WI38 (cell line): ENCODE results near the gene KRTAP22-1.

ENCODE experiments used
- H3K4me3 ChIP-seq: 2 replicates; pipeline ENCODE4 v1.5.1; 2011; ENCODE audit warnings: low read depth, mild to moderate bottlenecking, control low read depth, low read length
- TF ChIP-seq, protein P1 (sequence below): IDR thresholded peaks from 2 replicates; pipeline ENCODE4 v1.5.1; 2012; ENCODE audit warnings: low read depth, mild to moderate bottlenecking, control low read depth, low read length

KRTAP22-1 gene

DNA sequence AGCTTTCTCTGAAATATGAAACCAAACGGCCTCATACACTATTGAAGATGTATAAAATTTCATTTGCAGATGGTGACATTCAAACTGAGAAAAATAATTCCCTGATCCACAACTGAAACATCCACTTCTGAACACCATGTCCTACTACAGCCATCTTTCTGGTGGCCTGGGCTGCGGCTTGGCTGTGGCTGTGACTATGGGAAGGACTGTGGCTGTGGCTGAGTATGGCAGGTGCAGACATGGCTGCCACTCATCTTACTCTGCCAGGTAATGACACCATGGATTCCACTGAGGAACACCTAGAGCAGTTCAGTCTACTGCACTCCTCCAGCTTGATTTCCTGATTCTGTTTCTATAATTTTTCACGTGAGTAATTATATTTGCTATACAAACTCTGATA lies 19.6 kb downstream of the KRTAP22-1 start, which contains the start of gene KRTAP20-4:
Gene KRTAP20-4, plus strand, starts transcription at position 106 of the 400 bp plus-strand sequence.
- TF ChIP-seq, protein P1, sequence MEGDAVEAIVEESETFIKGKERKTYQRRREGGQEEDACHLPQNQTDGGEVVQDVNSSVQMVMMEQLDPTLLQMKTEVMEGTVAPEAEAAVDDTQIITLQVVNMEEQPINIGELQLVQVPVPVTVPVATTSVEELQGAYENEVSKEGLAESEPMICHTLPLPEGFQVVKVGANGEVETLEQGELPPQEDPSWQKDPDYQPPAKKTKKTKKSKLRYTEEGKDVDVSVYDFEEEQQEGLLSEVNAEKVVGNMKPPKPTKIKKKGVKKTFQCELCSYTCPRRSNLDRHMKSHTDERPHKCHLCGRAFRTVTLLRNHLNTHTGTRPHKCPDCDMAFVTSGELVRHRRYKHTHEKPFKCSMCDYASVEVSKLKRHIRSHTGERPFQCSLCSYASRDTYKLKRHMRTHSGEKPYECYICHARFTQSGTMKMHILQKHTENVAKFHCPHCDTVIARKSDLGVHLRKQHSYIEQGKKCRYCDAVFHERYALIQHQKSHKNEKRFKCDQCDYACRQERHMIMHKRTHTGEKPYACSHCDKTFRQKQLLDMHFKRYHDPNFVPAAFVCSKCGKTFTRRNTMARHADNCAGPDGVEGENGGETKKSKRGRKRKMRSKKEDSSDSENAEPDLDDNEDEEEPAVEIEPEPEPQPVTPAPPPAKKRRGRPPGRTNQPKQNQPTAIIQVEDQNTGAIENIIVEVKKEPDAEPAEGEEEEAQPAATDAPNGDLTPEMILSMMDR = no peak
- no peak within 1 kb of the TSS for H3K4me3 ChIP-seq

DNA sequence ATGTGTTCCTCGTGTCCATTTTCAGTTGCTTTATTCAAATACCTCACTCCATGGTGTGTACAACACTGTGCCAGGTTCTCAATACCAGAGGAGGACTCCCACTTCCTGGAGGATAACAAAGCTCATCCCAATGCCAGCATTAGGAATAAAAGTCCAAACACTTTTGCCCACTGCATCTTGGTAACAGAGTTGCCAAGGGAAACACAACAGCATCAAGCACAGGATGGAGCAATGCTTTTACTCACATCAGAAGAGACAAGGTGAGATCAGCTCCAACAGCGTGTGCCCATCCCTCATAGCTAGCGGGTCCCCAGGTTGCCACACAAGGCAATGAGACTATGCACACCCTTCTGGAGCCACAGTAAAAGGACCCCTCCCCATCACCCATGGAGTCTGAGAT lies 22.5 kb downstream of the KRTAP22-1 start:
- H3K4me3 ChIP-seq = no peak overlapping the region
- TF ChIP-seq, protein P1 = no peak

DNA sequence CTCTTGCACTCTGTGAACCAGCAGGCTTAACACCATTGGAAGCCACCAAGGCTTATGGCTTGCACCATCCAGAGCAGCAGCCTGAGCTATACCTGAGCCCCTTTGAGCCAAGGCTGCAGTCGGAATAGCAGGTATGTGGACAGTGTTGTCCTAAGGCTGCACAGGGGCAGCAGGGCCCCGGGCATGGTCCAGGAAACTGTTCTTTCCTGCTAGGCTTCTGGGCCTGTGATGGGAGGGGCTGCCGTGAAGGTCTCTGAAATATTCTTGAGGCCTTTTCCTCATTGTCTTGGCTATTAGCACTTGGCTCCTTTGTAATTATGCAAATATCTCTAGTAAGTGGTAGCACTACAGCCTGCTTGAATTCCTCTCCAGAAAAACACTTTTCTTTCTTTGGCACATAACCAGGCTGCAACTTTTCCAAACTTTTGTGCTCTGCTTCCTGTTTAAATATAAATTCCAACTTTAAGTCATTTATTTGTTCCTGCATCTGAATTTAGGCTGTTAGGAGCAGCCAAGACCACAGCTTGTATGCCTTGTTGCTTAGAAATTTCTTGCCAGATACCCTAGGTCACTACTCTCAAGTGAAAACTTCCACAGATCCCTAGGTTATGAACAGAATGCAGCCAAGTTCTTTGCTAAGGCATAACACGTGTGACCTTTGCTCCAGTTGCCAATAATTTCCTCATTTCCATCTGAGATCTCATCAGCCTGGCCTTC lies 24.7 kb downstream of the KRTAP22-1 start:
- H3K4me3 ChIP-seq = no peak overlapping the region
- TF ChIP-seq, protein P1 = no peak

DNA sequence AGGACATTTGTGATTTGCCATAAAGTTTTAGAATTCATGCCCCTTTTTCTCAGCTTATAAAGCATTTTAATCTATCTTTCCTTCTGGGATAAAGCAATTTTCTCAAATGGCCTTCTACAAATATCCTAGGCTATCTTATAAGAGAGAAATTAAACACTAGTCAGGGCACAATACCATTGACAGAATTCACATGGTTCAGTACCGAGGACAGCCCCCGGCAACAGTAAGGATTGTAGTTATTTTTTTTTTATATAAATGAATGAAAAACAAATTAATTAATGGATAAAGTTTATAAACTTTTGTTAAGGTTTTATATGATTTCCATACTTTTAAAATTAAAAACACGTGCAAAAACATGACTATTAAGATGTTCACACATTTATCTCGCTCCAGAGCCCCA lies 27.2 kb downstream of the KRTAP22-1 start:
- TF ChIP-seq, protein P1 = no peak

DNA sequence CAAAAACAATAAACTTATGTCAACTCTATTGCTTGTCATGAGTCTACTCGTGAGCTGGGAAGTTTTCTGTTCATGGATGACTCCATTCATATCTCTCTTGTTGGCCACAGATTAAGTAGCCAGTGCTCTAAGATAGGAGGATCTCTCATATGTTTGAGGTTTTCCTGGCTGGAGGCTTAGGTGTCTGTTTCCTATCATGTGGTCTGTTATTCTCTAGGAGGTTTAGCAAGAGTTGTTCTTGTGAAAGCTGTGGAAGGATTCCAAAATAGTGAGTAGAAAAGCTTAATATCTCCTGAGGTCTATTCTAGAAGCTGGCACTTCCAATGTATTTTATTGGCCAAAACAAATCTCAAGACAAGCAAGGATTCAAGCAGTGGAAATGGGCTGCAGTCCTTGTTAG lies 28.3 kb downstream of the KRTAP22-1 start:
- TF ChIP-seq, protein P1 = no peak
- H3K4me3 ChIP-seq = no peak overlapping the region

More for the DNA sequence above, 27.2 kb downstream of the KRTAP22-1 start:
- no peak overlapping the region for H3K4me3 ChIP-seq

DNA sequence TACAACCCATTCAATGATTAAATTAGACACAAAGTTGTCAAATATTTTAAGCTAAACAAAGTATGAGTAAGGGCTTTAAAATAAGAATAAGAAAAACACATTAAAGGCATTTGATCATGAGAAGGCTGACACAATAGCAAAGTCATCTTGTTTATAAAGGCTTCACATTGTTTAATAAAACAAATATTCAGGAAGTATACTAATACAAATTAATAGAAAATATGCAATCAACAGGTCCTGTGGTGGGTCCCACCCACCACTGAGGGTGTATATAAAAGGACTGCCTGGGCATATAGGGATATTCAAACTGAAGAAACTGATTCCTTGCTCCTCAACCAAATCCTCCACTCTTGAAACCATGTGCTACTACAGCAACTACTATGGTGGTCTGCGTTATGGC lies 34.0 kb downstream of the KRTAP22-1 start, which contains the start of gene KRTAP20-2:
Gene KRTAP20-2, plus strand, starts transcription at position 301 of the 400 bp plus-strand sequence. Its CDS starts 58 bp downstream, at position 359.
- TF ChIP-seq, protein P1 = no peak

DNA sequence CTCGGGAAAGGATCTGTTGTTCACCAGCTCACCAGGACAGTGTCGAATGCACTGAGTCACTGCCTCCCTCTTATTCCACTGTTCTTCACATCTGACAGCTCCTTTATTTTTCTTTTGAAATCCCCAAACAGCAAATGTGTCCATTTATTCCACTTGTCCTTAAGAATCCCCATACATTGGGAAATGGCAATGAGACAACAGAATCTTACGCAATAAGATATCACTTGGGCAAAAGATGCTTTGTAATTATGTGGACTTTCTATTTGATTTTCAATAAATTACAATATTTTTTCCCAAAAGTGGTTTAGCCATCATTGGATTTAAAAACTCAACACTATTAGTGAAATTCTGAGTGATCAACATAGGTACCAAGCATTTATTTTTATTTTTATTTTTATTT lies 37.8 kb downstream of the KRTAP22-1 start:
- TF ChIP-seq, protein P1 = no peak
- no peak overlapping the region for H3K4me3 ChIP-seq

More for the DNA sequence above, 34.0 kb downstream of the KRTAP22-1 start, which contains the start of gene KRTAP20-2:
- no peak within 1 kb of the TSS for H3K4me3 ChIP-seq
